GM21619 (cell line): ENCODE data around the gene SSR2.
"Not testable (repeated sequence)": the region's sequence is repeated elsewhere in the genome, so short reads cannot be mapped to it uniquely, and the experiment has no call there.

Experiments
- ATAC-seq: cut with Tn5 transposase; IDR thresholded peaks from one replicate; pipeline ENCODE4 v1.9.1; 2021; ENCODE audit not compliant: unreplicated experiment

Gene SSR2

GRCh38 chr1:156048663-156049258 is 28.0 kb upstream of the SSR2 start:
- ATAC-seq, result no peak

- no peak for ATAC-seq
Measured at GRCh38 chr1:156045076-156045475, 24.3 kb upstream of the SSR2 start.

GRCh38 chr1:156042828-156043227 is 22.1 kb upstream of the SSR2 start:
- no peak for ATAC-seq

DNA sequence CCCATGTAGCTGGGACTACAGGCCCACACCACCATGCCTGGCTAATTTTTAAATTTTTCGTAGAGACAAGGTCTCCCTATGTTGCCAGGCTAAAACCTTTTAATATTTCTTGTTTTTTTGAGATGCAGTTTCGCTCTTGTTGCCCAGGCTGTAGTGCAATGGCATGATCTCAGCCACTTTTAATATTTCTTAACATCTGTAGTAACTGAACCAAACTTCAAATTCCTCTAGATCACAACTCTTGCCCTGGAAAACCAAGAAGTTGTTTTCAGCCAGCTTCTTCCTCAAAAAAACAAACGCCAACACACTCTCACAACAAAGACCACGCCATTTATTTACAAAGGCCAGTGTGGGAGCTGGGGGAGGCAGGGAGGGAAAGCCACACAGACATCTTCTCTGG is 14.2 kb upstream of the SSR2 start:
- ATAC-seq, result not testable (repeated sequence)

DNA sequence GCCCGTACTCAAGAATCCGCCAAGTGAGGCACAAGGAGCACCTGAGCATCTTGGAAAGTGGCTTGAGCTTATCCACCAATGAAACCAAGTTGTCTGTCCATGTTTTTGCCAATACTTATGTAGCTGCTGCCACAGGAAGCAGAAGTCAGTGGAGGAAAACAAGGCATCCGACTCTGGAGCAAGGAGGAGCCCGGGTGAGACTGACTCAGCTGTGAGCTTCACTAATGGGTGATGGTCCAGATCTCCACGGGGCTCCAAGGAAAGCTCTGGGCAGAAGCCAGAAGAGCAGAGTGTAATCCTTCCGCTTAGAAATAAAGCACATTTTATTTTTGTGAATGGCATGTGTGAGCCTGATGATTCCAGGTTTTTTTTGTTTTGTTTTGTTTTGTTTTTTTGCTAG is 12.3 kb upstream of the SSR2 start:
- ATAC-seq, result no peak

- ATAC-seq, result no peak
Measured at GRCh38 chr1:156026588-156026987, 5.8 kb upstream of the SSR2 start.

DNA sequence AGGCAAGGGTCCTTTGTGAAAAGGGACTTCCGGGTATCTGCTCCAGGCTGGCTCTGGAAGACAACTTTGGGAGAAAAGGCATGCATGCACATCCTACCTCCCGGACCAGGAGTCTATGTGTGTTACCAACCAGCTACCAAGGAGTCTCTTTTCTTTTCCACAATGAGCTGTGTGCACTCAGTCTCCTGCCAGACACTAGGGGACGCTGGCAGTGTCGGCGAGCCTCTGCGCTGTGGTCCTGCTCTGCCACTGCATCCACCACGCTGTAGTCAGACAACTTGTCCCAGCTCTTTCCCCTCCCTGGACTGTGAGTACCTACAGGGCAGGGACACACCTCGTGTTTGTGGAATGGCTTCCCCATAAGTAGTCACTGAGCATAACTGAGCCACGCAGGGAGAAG is 5.1 kb upstream of the SSR2 start:
- ATAC-seq, result no peak

DNA sequence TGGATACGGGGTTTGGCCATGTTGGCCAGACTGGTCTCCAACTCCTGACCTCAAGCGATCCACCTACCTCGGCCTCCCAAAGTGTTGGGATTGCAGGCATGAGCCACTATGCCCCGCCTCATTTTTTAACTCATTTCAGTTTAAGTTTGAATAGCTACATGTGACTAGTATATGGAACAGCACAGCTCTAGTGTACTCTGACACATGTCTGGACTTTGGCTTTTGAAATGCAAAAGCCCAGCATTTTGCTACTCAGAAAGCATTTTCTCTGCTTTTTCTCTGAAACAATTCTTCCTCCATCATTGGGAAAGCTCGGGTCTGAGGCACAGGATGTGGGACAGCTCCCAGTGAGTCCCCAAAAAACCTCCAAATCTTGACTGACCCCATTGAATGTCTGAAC is 4.0 kb upstream of the SSR2 start:
- ATAC-seq, result no peak

GRCh38 chr1:156021954-156022353 is 1.2 kb upstream of the SSR2 start:
- no peak for ATAC-seq

- ATAC-seq, result no peak
Measured at GRCh38 chr1:156021093-156021428, 310 bp upstream of the SSR2 start.

DNA sequence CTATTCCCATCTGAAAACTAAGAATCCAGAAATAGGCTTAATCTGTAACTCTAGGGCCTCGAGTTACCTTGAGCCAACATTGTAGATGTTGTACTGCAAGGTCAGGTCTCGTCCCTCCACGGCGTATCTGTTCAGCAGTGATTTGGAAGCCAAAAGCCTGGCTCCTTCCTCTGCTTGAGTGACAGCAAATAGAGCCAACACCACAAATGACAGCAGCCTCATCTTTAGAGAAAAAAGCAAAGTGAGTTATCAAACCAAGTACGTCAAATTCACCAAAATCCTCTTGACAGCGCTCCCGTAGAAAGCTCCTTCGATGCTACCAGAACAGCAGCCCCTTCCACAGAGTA is 832 bp downstream of the SSR2 start:
- ATAC-seq, result no peak

DNA sequence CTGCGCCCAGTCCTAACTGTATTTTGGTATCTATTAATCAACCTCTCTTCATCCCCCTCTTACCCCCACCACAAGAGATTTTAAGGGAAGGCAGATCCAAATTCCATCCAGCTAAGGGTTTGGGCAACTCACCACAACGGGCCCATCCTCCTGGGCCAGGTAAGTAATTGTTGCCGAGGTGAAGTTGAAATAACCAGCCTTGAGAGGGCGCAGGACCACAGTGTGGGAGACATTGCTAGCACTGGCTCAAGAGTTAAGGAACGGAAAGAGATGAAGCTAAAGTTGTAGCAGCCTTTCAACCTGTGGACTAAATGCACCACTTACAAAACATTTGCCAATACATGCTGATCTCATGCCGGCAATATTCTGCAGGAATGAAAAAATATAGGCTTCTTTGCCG is 5.9 kb downstream of the SSR2 start:
- no peak for ATAC-seq

DNA sequence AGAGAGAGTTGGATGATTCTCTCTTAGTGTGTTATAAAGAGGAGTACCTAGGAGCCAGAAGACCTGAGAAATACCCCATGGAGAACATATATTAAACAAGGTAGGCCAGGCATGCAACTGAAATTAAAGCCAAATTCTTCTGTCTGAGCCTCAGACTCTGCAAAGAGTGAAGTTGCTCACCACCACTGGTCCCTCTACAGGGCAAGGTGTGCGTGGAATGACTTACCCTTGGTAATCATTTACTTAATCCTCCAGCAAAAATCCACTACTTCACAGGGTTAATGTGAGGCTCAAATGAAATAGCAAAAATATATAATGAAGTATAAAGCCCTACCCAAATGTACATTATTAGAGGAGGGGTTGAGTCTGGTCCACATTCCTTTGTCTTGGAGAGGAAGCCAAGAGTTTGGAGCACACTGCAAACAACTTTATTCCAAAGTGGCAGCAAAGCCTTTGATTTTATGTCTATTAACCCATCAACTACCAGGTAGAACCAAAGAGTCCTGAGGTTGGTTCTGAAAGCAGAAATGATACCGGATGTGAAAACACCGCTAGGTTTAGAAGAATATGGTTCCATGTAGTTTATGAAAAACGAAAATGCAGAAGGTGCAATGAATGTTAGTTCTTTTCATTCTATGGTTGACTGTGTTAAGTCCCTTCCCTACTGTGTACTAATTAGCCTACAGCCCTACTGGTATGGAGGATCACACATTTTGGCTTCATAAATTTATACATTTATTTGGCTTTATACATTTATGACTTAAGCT is 8.5 kb downstream of the SSR2 start:
- peak; percentile 78 for ATAC-seq

- ATAC-seq, result no peak
Measured at GRCh38 chr1:156009404-156009803, 11.3 kb downstream of the SSR2 start.

DNA sequence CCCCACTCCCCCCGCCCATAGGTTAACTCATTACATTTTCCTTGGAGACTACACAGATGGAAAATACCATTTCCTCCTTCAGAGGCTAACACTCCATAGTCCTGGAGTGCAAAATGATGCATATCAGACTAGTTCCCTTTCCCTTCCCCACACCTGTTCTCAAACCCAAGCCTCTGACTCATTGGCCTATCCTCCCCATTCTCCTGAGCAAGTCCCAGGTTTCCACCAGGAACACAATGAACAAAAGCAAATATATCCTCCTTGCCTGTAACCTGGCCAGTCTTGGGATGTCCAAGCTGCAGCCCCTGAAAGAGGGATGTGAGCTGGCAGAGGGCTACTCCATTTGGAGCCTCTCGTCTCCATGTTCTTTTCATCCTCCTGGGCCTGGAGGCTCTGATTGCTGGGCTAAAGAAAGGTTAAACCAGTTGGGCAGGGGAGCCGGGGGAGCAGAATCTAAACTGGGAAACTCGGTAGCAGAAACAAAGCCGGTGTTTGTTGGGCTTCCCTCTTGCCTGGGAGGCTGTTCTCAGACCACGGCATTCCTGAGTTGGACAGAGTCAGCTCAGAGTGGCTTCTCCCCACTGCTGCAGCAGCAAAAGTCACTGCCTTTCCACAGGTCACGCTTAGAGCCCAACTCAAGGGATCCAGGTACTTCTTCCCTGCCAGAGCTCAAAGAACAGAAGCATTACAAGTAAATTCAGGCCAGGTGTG is 13.9 kb downstream of the SSR2 start:
- no peak for ATAC-seq

DNA sequence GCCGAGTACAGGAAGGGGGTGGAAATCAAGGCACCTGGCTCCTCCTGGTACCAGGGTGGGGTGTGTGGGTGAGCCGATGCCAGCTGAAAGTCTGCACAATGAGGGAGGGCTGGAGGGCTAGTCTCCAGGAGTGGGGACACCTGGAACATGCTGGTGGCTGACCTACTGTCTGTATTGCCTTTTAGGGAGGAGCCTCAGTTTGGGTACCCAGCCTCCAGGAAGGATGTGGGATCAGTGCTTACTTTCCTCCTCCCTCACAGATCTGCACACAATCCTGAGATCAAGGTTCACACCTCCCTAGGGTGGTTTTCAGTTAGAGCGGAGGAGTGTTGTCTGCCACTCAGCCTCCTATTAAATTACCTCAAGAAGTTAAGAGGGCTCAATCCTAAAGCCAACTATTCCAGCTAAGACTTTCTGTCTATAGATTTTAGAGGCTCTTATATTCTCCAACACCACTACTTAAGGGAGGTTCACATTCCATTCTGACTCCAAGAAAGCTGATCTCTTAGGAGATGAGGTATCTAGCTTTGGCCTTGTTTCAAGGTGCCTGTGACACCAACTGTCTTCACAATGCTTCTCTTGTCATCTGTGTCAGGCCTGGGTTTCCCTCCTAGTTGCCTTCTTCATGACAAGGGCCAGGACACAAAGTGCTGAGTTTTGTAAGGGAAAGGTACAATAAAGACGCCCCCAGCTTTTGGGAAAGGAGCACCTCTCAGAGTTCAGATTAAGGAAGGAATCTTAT is 15.7 kb downstream of the SSR2 start:
- no peak for ATAC-seq

GRCh38 chr1:156003923-156004188 is 16.9 kb downstream of the SSR2 start:
- no peak for ATAC-seq

GRCh38 chr1:156002188-156002911 is 18.4 kb downstream of the SSR2 start:
- ATAC-seq, result no peak

GRCh38 chr1:156001662-156002171 is 19.0 kb downstream of the SSR2 start:
- no peak for ATAC-seq

GRCh38 chr1:156001021-156001661 is 19.6 kb downstream of the SSR2 start:
- no peak for ATAC-seq

- no peak for ATAC-seq
Measured at GRCh38 chr1:155999964-156000363, 20.8 kb downstream of the SSR2 start.
